NCI-H2227 treated with DMSO at 0.1 percent for 48 hours (cell line): ENCODE measurements around the gene RNASEH1.
"Not testable (repeated sequence)": the region's sequence is repeated elsewhere in the genome, so short reads cannot be mapped to it uniquely, and the experiment has no call there.

ENCODE experiments used
- DNase-seq: peaks from one replicate; lab custom pipeline; 2025; lab: John Stamatoyannopoulos, UW

RNASEH1 gene

DNA sequence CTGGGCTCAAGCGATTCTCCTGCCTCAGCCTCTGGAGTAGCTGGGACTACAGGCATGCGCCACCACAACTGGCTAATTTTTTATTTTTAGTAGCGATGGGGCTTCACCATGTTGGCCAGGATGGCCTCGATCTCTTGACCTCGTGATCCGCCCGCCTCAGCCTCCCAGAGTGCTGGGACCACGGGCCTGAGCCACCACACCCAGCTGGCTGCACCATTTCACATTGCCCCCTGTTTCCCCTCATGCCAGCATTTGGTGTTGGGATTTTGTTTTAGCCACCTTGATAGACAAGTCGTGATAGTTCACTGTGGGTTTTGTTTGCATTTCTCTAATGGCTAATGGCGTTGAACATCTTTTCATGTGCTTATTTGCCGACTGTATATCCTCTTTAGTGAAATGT lies 31.0 kb upstream of the RNASEH1 start:
- no peak for DNase-seq

DNA sequence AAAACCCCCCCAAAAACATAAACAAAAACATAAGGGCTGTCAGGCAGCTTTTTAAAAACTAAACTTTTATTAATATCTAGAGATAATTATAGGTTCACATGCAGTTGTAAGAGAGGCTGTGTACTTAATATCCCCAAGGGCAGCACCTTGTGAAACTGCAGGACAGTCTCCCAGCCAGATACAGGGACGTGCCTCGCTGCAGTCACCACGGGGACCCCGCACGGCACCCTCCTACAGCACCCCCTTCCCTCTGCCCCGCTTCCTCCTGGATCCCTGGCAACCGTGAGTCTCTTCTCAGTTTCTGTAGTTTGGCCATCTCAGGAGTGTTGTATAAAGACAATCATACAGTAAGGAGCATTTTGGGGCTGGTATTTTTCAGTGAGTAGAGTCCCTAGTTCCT lies 30.0 kb upstream of the RNASEH1 start:
- no peak for DNase-seq

DNA sequence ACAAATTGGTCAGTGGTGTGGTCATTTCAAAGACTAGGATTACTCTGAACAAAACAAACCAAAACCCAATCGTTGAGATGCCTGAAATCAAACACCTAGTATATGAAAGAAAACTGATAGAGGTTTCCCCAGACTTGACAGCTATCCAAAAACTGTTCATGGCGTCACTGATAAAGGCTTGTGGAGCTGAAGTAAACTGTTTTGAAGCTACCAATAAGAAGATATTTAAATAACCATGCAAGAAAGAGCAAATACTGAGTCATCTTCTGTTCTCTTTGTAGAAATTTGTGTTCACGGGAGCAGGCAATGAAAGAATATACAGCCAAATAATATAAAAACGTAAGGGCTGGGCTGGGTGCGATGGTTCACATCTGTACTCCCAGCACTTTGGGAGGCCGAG lies 29.3 kb upstream of the RNASEH1 start:
- no peak for DNase-seq

- DNase-seq, result no peak
Measured at GRCh38 chr2:3587021-3587420, 28.9 kb upstream of the RNASEH1 start.

GRCh38 chr2:3586220-3586619 lies 28.1 kb upstream of the RNASEH1 start:
- no peak for DNase-seq

DNA sequence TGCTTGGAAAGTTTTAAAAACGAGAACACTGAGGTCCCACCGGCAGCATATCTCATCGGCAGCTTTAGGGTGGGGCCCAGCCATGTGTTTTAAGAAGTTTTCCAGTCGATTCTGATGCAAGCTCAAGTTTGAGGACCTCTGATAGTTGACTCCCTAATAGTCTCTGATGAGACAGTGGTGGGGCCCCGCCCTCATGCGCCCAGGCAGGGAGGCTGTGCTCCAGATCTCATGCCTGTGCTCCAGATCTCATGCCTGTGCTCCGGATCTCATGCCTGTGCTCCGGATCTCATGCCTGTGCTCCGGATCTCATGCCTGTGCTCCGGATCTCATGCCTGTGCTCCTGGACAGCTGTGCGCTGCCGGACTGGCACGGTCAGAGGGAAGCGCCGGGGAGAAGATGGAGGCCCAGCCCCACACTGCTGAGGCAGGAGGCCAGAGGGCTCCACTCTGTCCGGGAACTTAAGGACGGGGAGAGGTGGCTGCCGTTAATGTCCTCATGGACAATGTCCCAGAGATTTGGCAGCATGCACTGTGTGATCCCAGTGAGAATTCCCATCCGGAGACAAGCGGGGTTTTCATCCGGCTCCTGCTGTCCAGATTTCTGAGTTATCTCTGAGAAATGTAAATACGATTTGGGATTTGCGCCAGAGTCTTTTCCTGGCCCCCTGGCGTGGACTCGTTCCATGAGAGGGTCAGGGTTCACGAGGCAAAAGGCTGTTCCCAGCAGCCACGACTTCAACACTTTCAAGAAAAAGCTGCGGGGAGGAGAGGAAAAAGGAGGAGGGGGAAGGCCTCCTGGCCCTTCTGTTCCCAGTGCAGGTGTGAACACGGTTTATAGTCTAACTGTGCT lies 27.4 kb upstream of the RNASEH1 start:
- peak; percentile 13 for DNase-seq

- DNase-seq, result no peak
Measured at GRCh38 chr2:3584608-3585260, 26.6 kb upstream of the RNASEH1 start.

GRCh38 chr2:3584076-3584475 lies 25.9 kb upstream of the RNASEH1 start:
- DNase-seq, result peak; percentile 11

GRCh38 chr2:3581367-3582262 lies 23.5 kb upstream of the RNASEH1 start:
- DNase-seq, result no peak

DNA sequence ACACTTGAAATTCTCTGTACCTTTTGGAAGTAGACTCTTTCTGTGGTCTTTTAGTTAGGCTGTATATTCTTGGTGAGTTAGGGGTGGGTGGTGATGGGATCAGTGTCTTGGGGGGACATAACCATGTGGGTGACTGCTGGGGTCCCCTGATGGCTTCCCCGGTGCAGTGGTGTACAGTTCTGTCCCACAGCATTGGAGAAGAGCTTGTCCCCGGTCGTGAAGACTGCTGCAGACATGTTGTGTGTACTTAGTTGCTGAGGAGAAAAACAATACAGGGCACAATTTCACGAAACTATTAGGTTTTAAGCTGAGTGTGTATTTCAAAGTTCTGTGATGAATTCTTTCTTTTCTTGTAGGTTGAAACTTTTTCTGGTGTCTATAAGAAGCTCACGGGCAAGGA lies 22.3 kb upstream of the RNASEH1 start:
- DNase-seq, result no peak

DNA sequence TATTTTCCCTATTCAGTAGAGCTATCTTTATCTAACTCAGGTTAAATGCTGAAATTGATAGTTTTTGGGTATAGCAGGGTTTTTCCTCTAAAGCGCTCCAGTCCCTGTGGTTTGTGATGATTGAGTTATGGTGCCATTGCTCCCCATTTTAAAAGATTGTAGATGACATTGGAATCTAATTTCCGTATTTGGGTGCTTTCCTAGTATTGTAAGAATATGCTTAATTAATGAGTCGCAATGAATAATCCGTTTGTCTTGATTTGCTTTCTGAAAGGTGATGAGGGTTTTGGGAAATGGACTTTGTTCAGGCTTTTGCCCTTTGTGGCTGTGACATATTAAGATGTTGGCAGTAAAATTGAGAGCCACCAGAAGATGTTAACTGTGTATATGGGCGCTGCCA lies 20.9 kb upstream of the RNASEH1 start:
- no peak for DNase-seq

- not testable (repeated sequence) for DNase-seq
Measured at GRCh38 chr2:3576263-3576630, 18.1 kb upstream of the RNASEH1 start.

DNA sequence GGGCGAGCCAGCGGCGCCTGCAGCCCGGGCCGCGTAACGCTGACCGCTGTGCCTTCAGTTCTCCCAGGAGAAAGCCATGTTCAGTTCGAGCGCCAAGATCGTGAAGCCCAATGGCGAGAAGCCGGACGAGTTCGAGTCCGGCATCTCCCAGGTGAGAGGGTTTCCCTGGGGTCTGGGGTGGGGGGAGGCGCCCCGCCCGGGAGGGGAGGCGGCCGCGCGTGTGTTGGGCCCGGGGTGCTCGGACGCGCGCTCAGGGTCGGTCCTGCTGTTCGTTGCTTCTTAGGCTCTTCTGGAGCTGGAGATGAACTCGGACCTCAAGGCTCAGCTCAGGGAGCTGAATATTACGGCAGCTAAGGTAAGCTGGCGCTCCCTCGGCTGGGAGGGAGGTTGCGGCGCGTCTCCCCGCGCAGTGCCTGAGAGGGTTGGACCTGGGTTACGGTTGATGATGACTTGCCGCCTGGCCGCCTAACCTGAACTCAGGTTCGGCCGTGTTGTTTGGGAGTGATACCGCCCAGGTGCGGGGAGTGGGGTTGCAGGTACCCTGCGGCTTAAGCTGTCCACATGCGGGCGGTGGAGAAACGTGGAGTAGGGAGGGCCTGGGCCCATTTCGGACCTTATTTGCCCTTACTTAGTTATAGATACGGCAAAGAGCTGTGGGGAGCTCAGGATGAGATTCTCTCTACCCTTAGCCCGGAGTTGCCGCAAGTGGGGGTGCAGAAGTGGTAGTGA lies 17.6 kb upstream of the RNASEH1 start:
- no peak for DNase-seq

- no peak for DNase-seq
Measured at GRCh38 chr2:3574155-3574554, 16.0 kb upstream of the RNASEH1 start.

DNA sequence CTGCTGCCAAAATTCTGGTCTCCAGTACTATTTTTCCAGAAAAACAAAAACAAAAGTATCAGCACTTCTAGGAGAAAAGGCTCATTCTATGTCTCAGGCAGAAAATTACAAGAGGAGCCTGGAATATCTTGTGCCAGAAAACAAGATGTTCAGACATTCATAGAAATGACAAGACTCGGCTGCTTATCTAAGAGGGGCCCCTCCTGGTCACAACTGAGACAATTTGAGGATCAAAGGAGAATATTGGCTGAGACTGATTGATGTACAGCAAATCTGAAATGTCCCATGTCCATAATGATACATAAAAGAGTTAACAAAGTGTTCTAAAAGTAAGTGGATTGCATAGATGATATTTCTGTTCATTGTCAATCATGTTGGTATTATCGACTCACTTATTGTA lies 14.5 kb upstream of the RNASEH1 start:
- no peak for DNase-seq

DNA sequence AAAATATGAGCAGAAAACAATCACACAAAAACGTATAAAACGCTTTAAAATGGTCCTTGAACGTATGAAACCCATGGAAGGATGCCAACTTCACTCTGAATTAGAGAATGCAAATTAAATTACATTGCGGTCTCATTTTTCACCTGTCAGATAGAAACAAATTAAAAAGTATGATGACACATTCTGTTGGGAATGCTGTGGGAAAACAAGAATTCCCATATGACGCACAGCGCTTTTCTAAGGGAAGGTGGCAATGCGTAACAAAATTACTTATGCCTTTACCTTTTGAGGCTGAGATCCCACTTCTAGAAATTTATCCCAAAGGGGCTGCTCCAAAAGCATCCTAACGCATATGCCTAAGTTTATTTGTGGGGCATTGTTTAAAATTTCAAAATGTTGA lies 13.2 kb upstream of the RNASEH1 start:
- DNase-seq, result no peak

GRCh38 chr2:3569656-3570055 lies 11.5 kb upstream of the RNASEH1 start:
- not testable (repeated sequence) for DNase-seq

GRCh38 chr2:3566806-3567205 lies 8.7 kb upstream of the RNASEH1 start:
- DNase-seq, result no peak

- no peak for DNase-seq
Measured at GRCh38 chr2:3565117-3565516, 7.0 kb upstream of the RNASEH1 start.

- no peak for DNase-seq
Measured at GRCh38 chr2:3563521-3563976, 5.4 kb upstream of the RNASEH1 start.

DNA sequence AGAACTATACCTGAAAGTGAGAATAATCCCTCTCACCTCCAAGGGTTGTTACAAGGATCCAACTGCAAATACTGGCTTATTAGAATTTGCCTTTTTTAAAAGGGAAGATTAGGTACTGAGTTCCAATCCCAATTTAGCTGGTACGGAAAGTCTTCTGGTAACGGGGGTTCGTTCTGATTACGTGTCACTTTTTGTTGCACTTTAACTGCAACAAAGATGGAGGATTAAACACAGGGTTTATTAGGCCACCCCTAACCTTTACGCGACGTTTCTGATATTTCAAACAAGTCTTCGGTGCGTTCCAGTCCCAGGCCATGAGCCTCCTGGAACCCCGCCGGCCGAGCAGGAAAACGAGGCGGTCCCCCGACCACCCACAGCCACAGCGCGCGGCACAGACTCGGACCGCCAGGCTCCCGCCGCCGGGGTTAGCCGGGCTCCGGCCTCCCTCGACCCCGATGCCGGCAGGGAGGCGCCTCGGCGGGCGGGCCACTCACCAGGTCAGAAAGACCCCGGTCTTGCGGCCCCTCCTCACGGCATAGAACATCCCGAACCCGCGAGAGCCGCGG lies 411 bp downstream of the RNASEH1 start:
- DNase-seq, result no peak

DNA sequence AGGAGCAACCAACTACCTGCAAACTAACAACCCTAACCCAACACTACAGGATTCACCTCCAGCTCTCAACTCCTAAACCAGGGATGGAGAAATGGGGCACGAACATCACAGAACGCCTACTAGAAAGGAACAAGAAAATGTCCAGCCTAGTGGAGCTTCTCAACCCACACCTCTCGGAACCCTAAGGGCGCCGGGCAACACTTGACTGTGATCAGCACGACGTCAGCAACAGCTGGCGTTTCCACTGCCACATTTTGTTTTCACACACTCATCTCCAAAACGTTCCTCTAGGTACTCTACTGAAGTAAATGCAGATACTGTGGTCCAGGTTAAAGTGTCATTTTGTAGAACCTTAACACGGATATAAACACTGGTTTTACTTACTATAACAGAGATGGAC lies 4.2 kb downstream of the RNASEH1 start:
- no peak for DNase-seq
